ENCODE data around the gene RBM19. TPM values are rescaled to one million over a fixed set of nuclear protein-coding genes. Genes with fewer than 3 reads are reported as not detected.
"Not testable (repeated sequence)": the region's sequence is repeated elsewhere in the genome, so short reads cannot be mapped to it uniquely, and the experiment has no call there.

RBM19 gene
- total and polyA plus RNA-seq, 7 experiments from 2014 or later: 10.8 to 108 (median 59.0) TPM

DNA sequence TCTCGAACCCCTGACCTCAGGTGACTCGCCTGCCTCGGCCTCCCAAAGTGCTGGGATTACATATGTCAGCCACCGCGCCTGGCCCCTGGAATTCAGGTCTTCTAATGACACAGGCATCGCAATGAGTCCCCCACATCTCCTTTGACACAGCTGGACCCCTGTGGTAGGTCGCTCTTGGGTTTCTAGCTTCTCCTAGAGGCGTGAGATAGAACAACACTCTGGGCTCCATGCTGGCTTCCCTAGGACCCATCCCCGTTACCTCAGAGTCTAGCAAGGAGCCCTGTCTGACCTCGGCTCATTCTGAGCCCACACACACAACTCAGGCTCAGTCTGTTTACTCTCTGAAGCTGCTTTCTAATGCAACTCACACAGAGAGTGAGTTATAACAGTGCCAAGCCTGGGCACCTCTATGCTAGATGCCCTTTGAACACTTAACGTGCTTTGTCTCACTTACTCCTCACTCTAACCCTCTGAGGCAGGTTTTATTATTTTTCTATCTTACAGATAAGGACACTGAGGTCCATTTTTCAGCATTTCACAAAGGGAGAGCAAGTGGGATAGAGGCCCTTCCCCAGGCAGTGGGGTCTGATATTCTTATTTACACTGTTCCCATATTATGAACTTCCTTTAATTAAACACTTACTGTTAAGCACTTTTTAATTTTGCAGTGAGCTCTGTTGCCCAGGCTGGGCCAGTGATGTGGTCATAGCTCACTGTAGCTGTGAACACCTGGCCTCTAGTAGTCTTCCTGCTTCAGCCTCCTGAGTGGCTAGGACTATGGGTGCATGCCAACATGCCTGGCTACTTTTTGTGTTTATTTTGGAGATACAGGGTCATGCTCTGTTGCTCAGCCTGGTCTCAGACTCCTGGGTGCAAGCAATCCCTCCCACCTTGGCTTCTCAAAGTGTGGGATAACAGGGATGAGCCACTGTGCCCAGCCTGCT lies 40.6 kb upstream of the RBM19 start:
- Mint-ChIP-seq H3K27me3 (peaks cover 1 to 38% (median 28%) of the 10 kb centered on the region in 5 donors), H3K9me3 (no peaks in the 10 kb centered on the region), H3K36me3 (no peaks in the 10 kb centered on the region), H3K27ac (no peak overlapping the region), H3K4me1 (no peaks in the 10 kb centered on the region), H3K4me3 (no peak overlapping the region)
- Histone ChIP-seq H3K9me3 (ENCODE audit: control insufficient read depth in 2 of 3, low read length in 3 of 3) (no peaks in the 10 kb centered on the region), H3K36me3 (ENCODE audit: control insufficient read depth in 2 of 3, insufficient read depth in 3 of 3, low read length in 3 of 3) (no peaks in the 10 kb centered on the region), H3K4me1 (ENCODE audit: control insufficient read depth in 2 of 2, insufficient read depth in 2 of 2, low read length in 2 of 2) (no peaks in the 10 kb centered on the region), H3K4me3 (ENCODE audit: low read length) (no peak overlapping the region), H3K27me3 (ENCODE audit: control insufficient read depth in 2 of 2, insufficient read depth in 2 of 2, low read length in 2 of 2) (no peaks in the 10 kb centered on the region), H3K27ac (ENCODE audit: low read depth, low read length) (no peak overlapping the region)
- CTCF ChIA-PET: no interaction called here
- intact Hi-C loops (cut with micrococcal nuclease): no loop called here
- ATAC-seq (no peak), DNase-seq (no peak)
- POLR2A ChIA-PET: no interaction called here

DNA sequence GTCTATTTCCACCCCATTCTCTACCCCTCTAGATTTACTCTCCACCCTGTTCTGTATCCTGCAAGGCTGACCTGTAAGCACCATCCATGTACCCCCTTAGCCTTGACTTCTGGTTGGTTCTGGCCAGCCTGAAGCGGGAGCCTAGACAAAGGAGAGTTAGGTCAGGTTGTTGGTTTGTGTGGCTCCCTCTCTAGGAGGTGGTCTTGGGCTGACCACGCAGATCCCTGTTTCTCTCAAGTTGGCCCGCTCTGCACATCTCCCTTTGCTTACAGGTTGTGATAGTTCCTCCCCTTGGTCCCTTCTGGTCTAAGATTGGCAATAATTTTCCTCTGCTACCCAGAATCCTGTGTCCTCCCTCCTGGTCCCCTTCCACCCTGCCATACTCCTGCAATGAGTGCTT lies 38.3 kb upstream of the RBM19 start:
- no peaks in the 10 kb centered on the region for H3K27me3 ChIP-seq (ENCODE audit: control insufficient read depth in 2 of 2, insufficient read depth in 2 of 2, low read length in 2 of 2)
- no peaks in the 10 kb centered on the region for H3K9me3 Mint-ChIP-seq
- H3K4me3 Mint-ChIP-seq: no peak overlapping the region
- POLR2A ChIA-PET: no interaction called here
- peaks cover 2 to 36% (median 23%) of the 10 kb centered on the region in 5 donors for H3K27me3 Mint-ChIP-seq
- ATAC-seq: no peak
- H3K4me1 Mint-ChIP-seq: no peaks in the 10 kb centered on the region
- H3K36me3 ChIP-seq (ENCODE audit: control insufficient read depth in 2 of 3, insufficient read depth in 3 of 3, low read length in 3 of 3): no peaks in the 10 kb centered on the region
- no peaks in the 10 kb centered on the region for H3K36me3 Mint-ChIP-seq
- no peak overlapping the region for H3K27ac Mint-ChIP-seq
- H3K27ac ChIP-seq (ENCODE audit: low read depth, low read length): no peak overlapping the region
- CTCF ChIA-PET: no interaction called here
- intact Hi-C loops (cut with micrococcal nuclease): no loop called here
- H3K9me3 ChIP-seq (ENCODE audit: control insufficient read depth in 2 of 3, low read length in 3 of 3): no peaks in the 10 kb centered on the region
- H3K4me3 ChIP-seq (ENCODE audit: low read length): no peak overlapping the region
- no peak for DNase-seq
- H3K4me1 ChIP-seq (ENCODE audit: control insufficient read depth in 2 of 2, insufficient read depth in 2 of 2, low read length in 2 of 2): no peaks in the 10 kb centered on the region

DNA sequence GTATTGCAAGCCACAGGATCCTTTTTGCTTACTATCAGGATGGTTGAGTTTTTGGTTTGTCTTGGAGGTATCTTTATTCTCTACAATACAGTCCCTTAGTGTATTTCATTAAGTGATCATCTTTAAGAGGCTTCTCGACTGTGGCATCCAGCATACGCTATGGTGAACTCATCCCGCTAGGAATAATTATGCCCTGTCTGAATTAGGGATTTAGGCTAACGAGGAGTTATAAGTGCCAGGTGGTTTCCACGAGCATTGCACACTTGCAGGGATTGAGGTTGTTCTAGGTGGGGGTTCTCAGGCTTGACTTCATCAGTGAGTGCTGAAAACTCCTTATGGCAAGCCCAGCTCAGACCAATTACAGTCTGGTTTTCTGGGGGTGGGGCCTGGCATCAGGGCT lies 37.2 kb upstream of the RBM19 start:
- no peak for ATAC-seq
- H3K4me1 ChIP-seq (ENCODE audit: control insufficient read depth in 2 of 2, insufficient read depth in 2 of 2, low read length in 2 of 2): no peaks in the 10 kb centered on the region
- no peak overlapping the region for H3K4me3 Mint-ChIP-seq
- peaks cover 2 to 30% (median 19%) of the 10 kb centered on the region in 5 donors for H3K27me3 Mint-ChIP-seq
- ChIA-PET POLR2A (no interaction called here), CTCF (no interaction called here)
- no peaks in the 10 kb centered on the region for H3K36me3 ChIP-seq (ENCODE audit: control insufficient read depth in 2 of 3, insufficient read depth in 3 of 3, low read length in 3 of 3)
- no peak overlapping the region for H3K27ac Mint-ChIP-seq
- H3K9me3 ChIP-seq (ENCODE audit: control insufficient read depth in 2 of 3, low read length in 3 of 3): no peaks in the 10 kb centered on the region
- no peaks in the 10 kb centered on the region for H3K9me3 Mint-ChIP-seq
- H3K4me1 Mint-ChIP-seq: no peaks in the 10 kb centered on the region
- no peak for DNase-seq
- no peaks in the 10 kb centered on the region for H3K36me3 Mint-ChIP-seq
- H3K27ac ChIP-seq (ENCODE audit: low read depth, low read length): no peak overlapping the region
- no peak overlapping the region for H3K4me3 ChIP-seq (ENCODE audit: low read length)
- intact Hi-C loops (cut with micrococcal nuclease): no loop called here
- no peaks in the 10 kb centered on the region for H3K27me3 ChIP-seq (ENCODE audit: control insufficient read depth in 2 of 2, insufficient read depth in 2 of 2, low read length in 2 of 2)

DNA sequence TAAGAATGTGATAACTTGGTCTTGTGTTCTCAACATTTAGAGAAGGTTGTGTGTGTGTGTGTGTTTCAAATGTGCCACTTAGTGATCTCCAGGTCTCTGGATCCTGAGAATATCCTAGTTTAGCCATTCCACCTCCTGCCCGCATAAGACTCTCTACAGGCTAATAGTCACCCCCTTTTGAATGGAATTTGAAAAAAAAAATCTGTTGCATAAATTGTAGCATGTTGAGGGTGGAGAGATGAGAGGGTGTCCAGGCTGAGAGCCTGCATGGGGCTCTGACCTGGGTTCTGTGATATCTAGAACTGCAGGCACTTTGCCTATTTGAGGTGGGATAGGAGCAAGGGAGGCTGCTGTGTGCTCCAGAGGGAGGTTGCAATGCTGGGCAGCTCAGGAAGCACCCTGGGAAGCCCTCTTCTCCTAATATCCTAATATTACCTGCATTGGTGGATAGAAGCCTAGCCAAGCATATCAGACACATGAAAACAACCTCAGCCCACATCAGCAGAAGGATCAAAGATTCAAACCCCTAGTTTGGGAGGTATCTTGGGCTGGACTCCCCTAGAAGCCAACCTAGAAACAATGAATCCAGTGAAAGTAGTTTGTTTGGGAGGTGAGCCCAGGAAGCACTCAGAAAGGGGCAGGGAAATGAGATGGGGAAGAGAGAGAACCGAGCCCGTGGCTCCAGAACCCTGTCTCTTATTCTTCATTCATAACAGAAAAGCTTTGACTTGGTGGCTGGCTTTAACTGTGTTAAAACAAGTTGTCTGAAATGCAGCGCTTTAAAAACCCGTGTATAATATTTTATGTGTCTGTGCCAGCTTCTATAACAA lies 35.6 kb upstream of the RBM19 start:
- Histone ChIP-seq H3K27me3 (ENCODE audit: control insufficient read depth in 2 of 2, insufficient read depth in 2 of 2, low read length in 2 of 2) (no peaks in the 10 kb centered on the region), H3K9me3 (ENCODE audit: control insufficient read depth in 2 of 3, low read length in 3 of 3) (no peaks in the 10 kb centered on the region), H3K36me3 (ENCODE audit: control insufficient read depth in 2 of 3, insufficient read depth in 3 of 3, low read length in 3 of 3) (no peaks in the 10 kb centered on the region), H3K27ac (ENCODE audit: low read depth, low read length) (no peak overlapping the region), H3K4me1 (ENCODE audit: control insufficient read depth in 2 of 2, insufficient read depth in 2 of 2, low read length in 2 of 2) (no peaks in the 10 kb centered on the region), H3K4me3 (ENCODE audit: low read length) (no peak overlapping the region)
- CTCF ChIA-PET: no interaction called here
- H3K9me3 Mint-ChIP-seq: no peaks in the 10 kb centered on the region
- no peak overlapping the region for H3K27ac Mint-ChIP-seq
- no peaks in the 10 kb centered on the region for H3K4me1 Mint-ChIP-seq
- H3K27me3 Mint-ChIP-seq: peaks cover 2 to 23% (median 13%) of the 10 kb centered on the region in 5 donors
- intact Hi-C loops (cut with micrococcal nuclease): no loop called here
- H3K4me3 Mint-ChIP-seq: no peak overlapping the region
- ATAC-seq (no peak), DNase-seq (no peak)
- no peaks in the 10 kb centered on the region for H3K36me3 Mint-ChIP-seq
- POLR2A ChIA-PET: no interaction called here

DNA sequence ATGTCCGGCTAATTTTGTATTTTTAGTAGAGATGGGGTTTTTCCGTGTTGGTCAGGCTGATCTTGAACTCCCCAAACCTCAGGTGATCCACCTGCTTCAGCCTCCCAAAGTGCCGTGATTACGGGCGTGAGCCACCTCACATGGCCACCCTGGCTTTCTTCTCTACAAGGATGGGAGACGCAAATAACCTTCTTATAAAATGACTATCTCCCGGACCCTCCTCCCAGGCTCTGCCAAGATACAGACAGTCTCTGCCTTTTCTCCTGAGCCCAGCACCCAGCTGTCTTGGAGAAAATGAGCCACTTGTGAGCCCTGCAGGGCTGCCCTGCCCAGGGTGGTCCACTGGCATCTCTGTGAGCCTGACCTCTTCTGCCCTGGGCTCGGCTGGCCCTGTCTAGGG lies 34.7 kb upstream of the RBM19 start:
- DNase-seq (no peak), ATAC-seq (no peak)
- ChIA-PET POLR2A (no interaction called here), CTCF (no interaction called here)
- H3K9me3 ChIP-seq (ENCODE audit: control insufficient read depth in 2 of 3, low read length in 3 of 3): no peaks in the 10 kb centered on the region
- Mint-ChIP-seq H3K9me3 (no peaks in the 10 kb centered on the region), H3K4me1 (no peaks in the 10 kb centered on the region), H3K27me3 (peaks cover 2 to 26% (median 16%) of the 10 kb centered on the region in 5 donors), H3K36me3 (no peaks in the 10 kb centered on the region), H3K4me3 (no peak overlapping the region), H3K27ac (no peak overlapping the region)
- H3K36me3 ChIP-seq (ENCODE audit: control insufficient read depth in 2 of 3, insufficient read depth in 3 of 3, low read length in 3 of 3): no peaks in the 10 kb centered on the region
- intact Hi-C loops (cut with micrococcal nuclease): no loop called here
- no peak overlapping the region for H3K4me3 ChIP-seq (ENCODE audit: low read length)
- H3K27ac ChIP-seq (ENCODE audit: low read depth, low read length): no peak overlapping the region
- no peaks in the 10 kb centered on the region for H3K27me3 ChIP-seq (ENCODE audit: control insufficient read depth in 2 of 2, insufficient read depth in 2 of 2, low read length in 2 of 2)
- H3K4me1 ChIP-seq (ENCODE audit: control insufficient read depth in 2 of 2, insufficient read depth in 2 of 2, low read length in 2 of 2): no peaks in the 10 kb centered on the region

DNA sequence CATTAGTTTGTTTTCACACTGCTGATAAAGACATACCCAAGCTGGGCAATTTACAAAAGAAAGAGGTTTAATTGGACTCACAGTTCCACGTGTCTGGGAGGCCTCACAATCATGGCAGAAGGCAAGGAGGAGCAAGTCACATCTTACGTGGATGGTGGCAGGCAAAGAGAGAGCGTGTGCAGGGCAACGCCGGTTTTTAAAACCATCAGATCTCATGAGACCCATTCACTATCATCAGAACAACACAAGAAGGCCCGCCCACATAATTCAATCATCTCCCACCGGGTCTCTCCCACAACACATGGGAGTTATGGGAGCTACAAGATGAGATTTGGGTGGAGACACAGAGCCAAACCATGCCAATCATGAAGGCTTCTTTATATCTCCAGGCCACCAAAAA lies 34.1 kb upstream of the RBM19 start:
- H3K4me1 Mint-ChIP-seq; H3K4me3 Mint-ChIP-seq; POLR2A ChIA-PET; H3K9me3 ChIP-seq (ENCODE audit: control insufficient read depth in 2 of 3, low read length in 3 of 3); H3K36me3 Mint-ChIP-seq; H3K27me3 ChIP-seq (ENCODE audit: control insufficient read depth in 2 of 2, insufficient read depth in 2 of 2, low read length in 2 of 2); H3K36me3 ChIP-seq (ENCODE audit: control insufficient read depth in 2 of 3, insufficient read depth in 3 of 3, low read length in 3 of 3); H3K9me3 Mint-ChIP-seq; DNase-seq; H3K4me3 ChIP-seq (ENCODE audit: low read length); H3K27ac Mint-ChIP-seq; ATAC-seq; intact Hi-C loops (cut with micrococcal nuclease); H3K27ac ChIP-seq (ENCODE audit: low read depth, low read length); H3K4me1 ChIP-seq (ENCODE audit: control insufficient read depth in 2 of 2, insufficient read depth in 2 of 2, low read length in 2 of 2); CTCF ChIA-PET: not testable (repeated sequence)
- H3K27me3 Mint-ChIP-seq: peaks cover 2 to 32% (median 18%) of the 10 kb centered on the region in 5 donors

All from naive thymus-derived CD4-positive, alpha-beta T cell (primary cell).